GM18870 (cell line): ENCODE results near the gene SMAD5.

Source experiments
- ATAC-seq: cut with Tn5 transposase; IDR thresholded peaks from one replicate; pipeline ENCODE4 v1.9.1; 2021; ENCODE audit warnings: moderate library complexity; ENCODE audit not compliant: unreplicated experiment

The SMAD5 gene

GRCh38 chr5:136114414-136115125, 18.1 kb upstream of the SMAD5 start:
- no peak for ATAC-seq

- peak; percentile 53 for ATAC-seq
Observed at GRCh38 chr5:136115183-136115865, 17.3 kb upstream of the SMAD5 start.

GRCh38 chr5:136120529-136120928, 12.1 kb upstream of the SMAD5 start:
- ATAC-seq = no peak

DNA sequence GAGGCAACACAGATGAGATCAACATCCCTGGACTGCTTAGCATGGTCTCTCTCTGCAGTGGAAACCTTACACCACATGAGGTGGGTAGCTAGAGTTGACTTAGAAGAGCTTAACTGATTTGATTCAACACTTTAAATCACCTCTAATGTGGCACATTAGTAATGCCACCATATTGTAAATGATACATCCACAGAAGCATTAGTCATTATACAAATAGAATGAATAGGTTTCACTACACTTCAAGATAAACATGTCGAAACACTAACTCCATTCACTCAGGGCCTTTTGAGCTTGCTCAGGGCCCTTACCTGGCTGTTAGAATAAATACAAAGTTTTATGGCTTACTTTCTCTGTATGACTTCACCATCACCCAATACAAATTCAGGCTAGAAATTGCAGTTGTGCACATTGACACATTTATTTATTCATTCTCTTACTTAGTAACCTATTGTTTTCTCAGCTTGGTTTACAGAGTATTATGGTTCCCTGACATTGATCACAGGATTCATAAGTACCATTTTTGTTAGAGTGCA, 9.3 kb upstream of the SMAD5 start:
- ATAC-seq = no peak

DNA sequence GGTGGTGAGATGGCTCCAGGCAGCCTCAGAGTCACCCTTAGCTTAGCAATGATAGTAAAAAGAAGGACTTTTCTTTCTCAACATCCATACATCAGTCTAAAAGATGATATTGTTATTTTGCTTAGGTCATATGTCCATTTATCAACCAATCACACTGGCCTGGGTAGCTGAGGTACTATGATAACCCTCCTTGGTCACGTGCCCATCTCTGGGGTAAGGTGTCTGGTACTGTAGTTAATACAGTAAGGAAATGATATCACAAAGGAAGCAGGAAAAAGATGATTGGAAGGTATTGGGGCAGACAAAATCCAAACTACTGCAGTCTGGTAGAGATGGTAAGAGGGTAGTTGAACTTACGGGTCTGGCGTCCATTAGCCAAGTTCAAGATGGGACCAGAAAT, 5.1 kb upstream of the SMAD5 start:
- no peak for ATAC-seq

- ATAC-seq = no peak
Observed at GRCh38 chr5:136128481-136128880, 4.2 kb upstream of the SMAD5 start.

DNA sequence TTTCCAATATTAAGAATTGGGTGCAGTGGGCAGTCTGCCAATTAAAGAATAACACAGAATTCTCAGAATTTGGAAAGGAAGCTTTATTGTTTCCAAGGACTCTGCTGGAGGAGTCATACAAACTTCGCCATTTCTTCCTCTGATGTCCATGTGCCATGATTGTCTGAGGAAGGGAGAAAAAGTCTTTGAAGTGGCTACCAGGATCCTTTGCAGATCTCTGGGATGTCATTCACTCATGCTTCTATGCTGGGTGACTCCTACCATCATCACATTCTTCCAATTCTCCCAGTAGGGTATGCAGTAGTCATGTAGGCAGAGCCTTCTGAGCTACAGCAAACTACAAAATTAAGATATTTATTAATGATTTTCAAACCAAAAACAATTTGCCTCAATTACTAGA, 3.2 kb upstream of the SMAD5 start:
- ATAC-seq = no peak

DNA sequence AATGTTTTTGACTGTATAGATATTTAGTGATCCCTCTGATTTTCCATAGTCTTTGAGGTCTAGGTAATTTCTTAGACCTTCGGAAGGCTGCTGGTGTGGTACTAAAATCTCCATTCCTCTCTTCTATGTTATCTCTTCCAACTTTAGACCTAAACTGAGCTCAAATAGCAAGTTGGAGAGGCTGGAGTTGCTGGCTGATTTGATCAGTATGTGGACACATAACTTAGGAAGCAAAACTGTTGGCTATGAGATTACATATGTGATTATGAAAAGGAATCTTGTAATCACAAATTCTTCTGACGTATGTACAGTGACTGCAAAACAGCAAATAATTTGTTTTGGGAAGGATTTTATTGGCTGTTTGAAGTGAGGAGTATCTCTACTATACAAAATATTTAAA, 2.1 kb upstream of the SMAD5 start:
- no peak for ATAC-seq

DNA sequence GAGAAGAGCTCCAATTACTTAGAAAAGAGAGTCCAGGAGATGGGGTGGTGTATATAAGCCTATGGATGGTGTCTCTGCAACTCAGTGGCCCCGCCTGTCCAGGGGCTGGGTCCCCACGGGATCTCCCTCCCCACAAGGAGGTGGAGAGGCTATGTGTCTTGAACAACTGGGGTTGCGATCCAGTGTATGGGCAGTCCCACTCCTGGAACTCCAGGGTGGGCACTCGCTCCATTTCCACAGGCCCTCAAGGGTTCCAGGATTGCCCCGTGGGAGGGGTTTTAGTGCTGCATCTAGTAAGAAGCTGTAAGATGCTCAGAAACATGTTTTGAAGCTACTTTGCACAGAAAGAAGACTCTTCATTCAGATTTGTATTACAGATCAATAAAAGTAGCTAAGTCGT, 558 bp upstream of the SMAD5 start:
- ATAC-seq = peak; percentile 25

DNA sequence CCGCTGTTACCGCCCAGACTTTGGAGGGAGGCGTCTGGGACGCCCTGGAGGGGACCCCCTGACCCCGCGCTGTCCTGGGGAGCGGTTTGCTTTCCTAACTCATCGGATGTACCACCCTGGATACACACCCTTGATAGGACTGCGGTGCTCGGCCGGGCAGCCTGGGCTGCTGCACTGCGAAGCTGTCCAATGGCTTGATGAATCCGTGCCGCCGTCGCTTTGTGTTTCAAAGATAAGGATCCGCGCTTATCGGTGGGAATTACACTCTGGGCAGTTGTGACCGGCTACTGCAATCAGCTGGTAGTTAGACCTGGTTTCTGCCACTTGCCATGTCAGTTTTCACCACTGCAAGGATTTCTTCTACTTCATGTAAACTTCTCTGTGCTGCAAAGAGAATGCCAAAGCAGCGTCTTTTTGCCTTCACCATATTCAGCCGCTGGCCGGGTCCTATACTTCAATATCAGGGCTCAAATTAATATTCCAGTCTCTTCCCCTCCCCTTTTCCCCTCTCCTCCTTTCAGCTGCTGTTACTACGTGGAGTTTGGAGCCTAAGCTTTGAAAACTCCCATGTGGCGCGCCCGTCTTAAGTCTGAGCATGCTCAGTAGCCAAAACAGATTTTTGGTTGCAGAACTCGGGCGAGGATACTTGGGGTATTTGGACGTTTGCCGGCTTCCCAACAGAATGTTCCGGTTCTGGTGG, 727 bp downstream of the SMAD5 start:
- ATAC-seq = peak; percentile 30

- ATAC-seq = no peak
Observed at GRCh38 chr5:136133922-136134379, 1.3 kb downstream of the SMAD5 start.

- ATAC-seq = no peak
Observed at GRCh38 chr5:136134653-136135052, 2.0 kb downstream of the SMAD5 start.

GRCh38 chr5:136135536-136135935, 2.9 kb downstream of the SMAD5 start:
- no peak for ATAC-seq

- ATAC-seq = no peak
Observed at GRCh38 chr5:136137497-136138220, 5.0 kb downstream of the SMAD5 start.

DNA sequence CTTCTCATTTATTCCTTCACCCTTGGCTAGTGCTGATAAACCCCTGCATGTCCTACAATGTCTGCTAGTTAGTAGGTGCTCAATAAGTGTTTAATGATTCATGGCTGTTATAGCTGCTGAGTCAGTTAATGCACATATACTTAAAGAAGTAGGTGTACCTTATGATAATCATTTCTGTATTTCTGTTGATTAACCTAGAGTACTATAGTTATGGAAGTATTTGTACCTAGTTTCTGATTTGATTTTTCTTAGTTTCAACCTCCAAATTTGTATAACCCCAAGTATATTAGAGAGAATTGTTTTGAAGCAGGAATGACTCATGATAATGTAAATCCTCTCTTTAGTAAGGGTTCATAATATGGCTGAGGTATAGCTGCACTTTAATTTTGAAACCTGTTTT, 8.9 kb downstream of the SMAD5 start:
- peak; percentile 96 for ATAC-seq

- no peak for ATAC-seq
Observed at GRCh38 chr5:136143312-136143711, 10.7 kb downstream of the SMAD5 start.

GRCh38 chr5:136143763-136144162, 11.1 kb downstream of the SMAD5 start:
- no peak for ATAC-seq

DNA sequence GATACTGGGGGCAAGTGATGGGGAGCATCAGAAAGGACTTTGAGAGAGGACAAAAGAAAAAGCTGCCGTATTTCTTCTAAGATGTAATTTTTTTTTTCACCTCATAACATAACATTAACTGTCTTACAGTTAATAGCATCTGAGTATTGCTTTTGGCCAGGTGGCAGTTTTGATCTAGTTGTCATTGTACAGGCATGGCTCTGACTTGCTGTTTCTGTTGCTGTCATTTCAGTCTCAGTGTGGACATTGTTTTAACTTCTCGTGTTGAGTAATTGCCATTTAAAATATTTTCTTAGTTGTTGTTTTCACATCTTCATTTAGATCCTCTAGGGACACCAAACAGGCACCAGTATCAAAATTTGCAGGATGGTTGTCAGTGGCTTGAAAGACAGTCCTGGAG, 12.4 kb downstream of the SMAD5 start:
- no peak for ATAC-seq

GRCh38 chr5:136146201-136146600, 13.6 kb downstream of the SMAD5 start:
- no peak for ATAC-seq

DNA sequence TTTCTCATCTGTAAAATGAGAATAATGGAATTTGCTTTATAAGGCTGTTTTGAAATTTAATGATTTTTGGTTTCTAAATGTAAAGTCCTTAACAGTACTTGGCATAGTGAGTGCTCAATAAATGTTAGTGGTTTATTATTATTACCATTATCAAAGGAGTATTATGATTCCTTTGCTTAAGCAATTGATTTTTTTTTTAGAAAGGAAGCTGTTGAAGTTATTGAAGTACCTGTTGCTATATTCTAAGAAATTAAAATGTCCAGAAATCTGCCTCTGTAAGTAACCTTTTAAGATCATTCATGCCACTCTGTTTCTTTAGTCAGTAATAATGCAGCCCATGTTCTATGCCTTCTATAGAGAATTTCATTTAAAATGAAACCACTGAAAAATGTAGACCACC, 15.0 kb downstream of the SMAD5 start:
- ATAC-seq = no peak

GRCh38 chr5:136149891-136150290, 17.2 kb downstream of the SMAD5 start:
- ATAC-seq = no peak
